K562 (cell line): Measurements from ENCODE around the gene TNFAIP3. TPM values are rescaled to one million over a fixed set of nuclear protein-coding genes. Genes with fewer than 3 reads are reported as not detected.

Experiments used
- AFF4 ChIP-seq: sonication (generic); formaldehyde crosslinking; IDR thresholded peaks from 2 replicates; pipeline ENCODE4 v1.8.0; 2023; ENCODE audit warnings: mild to moderate bottlenecking, missing genetic modification reagents
- CHD4 ChIP-seq: fragments of 200-600 bp; sonication (generic); IDR thresholded peaks from 3 replicates; pipeline ENCODE4 v1.6.1; 2012; ENCODE audit warnings: low read depth, mild to moderate bottlenecking, mixed read lengths, low read length, inconsistent platforms; ENCODE audit not compliant: insufficient read depth, insufficient replicate concordance, poor library complexity, severe bottlenecking
- CREB5 ChIP-seq: fragments of 250-450 bp; sonication (Bioruptor Pico); IDR thresholded peaks from 2 replicates; pipeline ENCODE4 v1.5.0; 2020; ENCODE audit warnings: mild to moderate bottlenecking
- FOXJ2 ChIP-seq: fragments of 200-800 bp; sonication (Bioruptor generic); IDR thresholded peaks from 2 replicates; pipeline ENCODE4 v1.6.1; 2016; ENCODE audit warnings: missing genetic modification characterization, missing compliant biosample characterization
- GTF2B ChIP-seq: IDR thresholded peaks from 2 replicates; pipeline ENCODE4 v1.6.1; 2011; ENCODE audit not compliant: insufficient read length; ENCODE audit errors: extremely low read depth
- KDM1A ChIP-seq, 2 experiments: fragments of 450-650 bp; IDR thresholded peaks; 2 replicates each; pipeline ENCODE4 v1.6.1; 2016; ENCODE audit warnings: mild to moderate bottlenecking in 2 of 2
- L3MBTL2 ChIP-seq: fragments of 450-650 bp; IDR thresholded peaks from 2 replicates; pipeline ENCODE4 v1.6.1; 2016; ENCODE audit warnings: mild to moderate bottlenecking, moderate library complexity
- MEIS2 ChIP-seq: fragments of 450-650 bp; IDR thresholded peaks from 2 replicates; pipeline ENCODE4 v1.6.1; 2014; ENCODE audit warnings: mild to moderate bottlenecking; ENCODE audit not compliant: partially characterized antibody
- POLR2H ChIP-seq: IDR thresholded peaks from 2 replicates; pipeline ENCODE4 v1.6.1; 2016; ENCODE audit warnings: missing genetic modification characterization, low read depth, mild to moderate bottlenecking, control low read depth, missing compliant biosample characterization, moderate library complexity
- POU5F1 ChIP-seq: fragments of 150-350 bp; IDR thresholded peaks from 2 replicates; pipeline ENCODE4 v1.6.1; 2014; ENCODE audit warnings: borderline replicate concordance, low read length, low read depth, mild to moderate bottlenecking; ENCODE audit not compliant: partially characterized antibody
- RBFOX2 ChIP-seq: fragments of 200-400 bp; formaldehyde crosslinking; IDR thresholded peaks from 2 replicates; pipeline ENCODE4 v1.6.1; 2017; ENCODE audit warnings: low read depth, mild to moderate bottlenecking, low read length, moderate library complexity
- SRSF3 ChIP-seq: fragments of 200-400 bp; formaldehyde crosslinking; IDR thresholded peaks from 2 replicates; pipeline ENCODE4 v1.6.1; 2016; ENCODE audit warnings: mild to moderate bottlenecking, low read length, moderate library complexity; ENCODE audit not compliant: insufficient read depth
- TEAD1 ChIP-seq, 2 experiments: fragments of 450-650 bp in 1 of 2; sonication (generic) in 1 of 2; formaldehyde crosslinking; IDR thresholded peaks; 2 replicates each; pipeline versions ENCODE4 v1.4.0 to v1.8.0; 2020 to 2022; ENCODE audit warnings: mild to moderate bottlenecking in 2 of 2, missing genetic modification reagents in 1 of 2
- TEAD4 ChIP-seq, 2 experiments: sonication (generic) in 1 of 2; formaldehyde crosslinking in 1 of 2; IDR thresholded peaks; 2 replicates each; pipeline versions ENCODE4 v1.6.1 to v1.8.0; 2012 to 2022; ENCODE audit warnings: borderline replicate concordance in 1 of 2, inconsistent platforms in 1 of 2, low read length in 1 of 2, mild to moderate bottlenecking in 1 of 2, missing genetic modification reagents in 1 of 2
- TFAP4 ChIP-seq: sonication (generic); formaldehyde crosslinking; IDR thresholded peaks from 2 replicates; pipeline ENCODE4 v1.8.0; 2022; ENCODE audit warnings: missing genetic modification reagents, mild to moderate bottlenecking, moderate library complexity, borderline replicate concordance
- ZNF140 ChIP-seq: fragments of 250-450 bp; sonication (Bioruptor Pico); IDR thresholded peaks from 2 replicates; pipeline ENCODE4 v1.8.0; 2021; ENCODE audit warnings: moderate library complexity, mild to moderate bottlenecking, inconsistent platforms
- ZNF766 ChIP-seq: fragments of 200-800 bp; sonication (Bioruptor generic); conservative IDR thresholded peaks from 2 replicates; pipeline ENCODE4 v1.6.1; 2016; ENCODE audit warnings: missing genetic modification characterization, missing compliant biosample characterization
- polyA plus RNA-seq, 8 experiments: library from polyadenylated mRNA; depleted of rRNA in 4 of 8; stranded (reverse) in 5 of 8; unstranded in 3 of 8; fragments of >200 nt; fragmentation: Nextera tagmentation in 2 of 8; fragmentation: Illumina TruSeq in 1 of 8; extraction: Ambion mirVana in 2 of 8; extraction: Trizol in 1 of 8; gene quantifications; 2 replicates each; pipeline versions ENCODE4 v1.2.1 to v1.2.3, GENCODE V29; 2011 to 2014; ENCODE audit warnings: inconsistent platforms in 1 of 8, missing spikeins in 1 of 8
- total RNA-seq, 7 experiments: library from RNA; depleted of rRNA in 6 of 7; stranded (reverse); fragments of >200 nt in 6 of 7; fragmentation: Illumina TruSeq in 2 of 7; extraction: Trizol in 2 of 7; gene quantifications; 2 replicates each; pipeline versions ENCODE4 v1.2.1 to v1.2.3, GENCODE V29; 2011 to 2021; ENCODE audit warnings: low replicate concordance in 1 of 7

The TNFAIP3 gene
- total and polyA plus RNA-seq, 9 of the 15 experiments (the other 6 are each of a cell fraction or from before 2014, with no cell fraction given): 0.79 to 17.0 (median 6.4) TPM

- peak; percentile 10; the same call in 1 of the 2 replicates for TF ChIP-seq POLR2H (tag)
- TF ChIP-seq RBFOX2: peak; percentile 62
- no peak for TF ChIP-seq ZNF140 (CRISPR knock-in tag)
- TF ChIP-seq FOXJ2 (tag): no peak
- peak; percentile 81 to 86; a peak in 3 of 4 replicates for TF ChIP-seq KDM1A (IDR thresholded peaks at IDR 0.05)
- peak; percentile 93 for TF ChIP-seq L3MBTL2
- no peak for TF ChIP-seq POU5F1
- no peak for TF ChIP-seq CHD4
- peak; percentile 48; the same call in 1 of the 2 replicates for TF ChIP-seq ZNF766 (CRISPR knock-in tag)
- TF ChIP-seq TEAD4 (IDR thresholded peaks at IDR 0.05; ENCODE audit: low read length): peak; percentile 81
- TF ChIP-seq TEAD4 (CRISPR knock-in tag; IDR thresholded peaks at IDR 0.05; ENCODE audit: borderline replicate concordance): 0 out of 2 replicates have a peak, but pooled peaks have one; percentile 58
- TF ChIP-seq CREB5 (CRISPR knock-in tag): no peak
- peak; percentile 80 for TF ChIP-seq TFAP4 (CRISPR knock-in tag)
- TF ChIP-seq AFF4 (CRISPR knock-in tag): peak; percentile 73
- no peak for TF ChIP-seq SRSF3
- no peak for TF ChIP-seq GTF2B
- TF ChIP-seq MEIS2: peak; percentile 57
- peak in 1 of 2 experiments; percentile 61; a peak in 1 of 4 replicates for TF ChIP-seq TEAD1 (CRISPR knock-in tag; IDR thresholded peaks at IDR 0.05)
Measured at GRCh38 chr6:137866200-137866913, 702 bp upstream of the TNFAIP3 start (continued).
